Vagina (tissue), 2 donors: ENCODE data around the gene GTF2IRD1. TPM values are rescaled to one million over a fixed set of nuclear protein-coding genes. Genes with fewer than 3 reads are reported as not detected.
"Not testable (repeated sequence)": the region's sequence is repeated elsewhere in the genome, so short reads cannot be mapped to it uniquely, and the experiment has no call there.

Experiments used
- DNase-seq, 2 donors: peaks; one replicate each; pipeline ENCODE4 v3.0.0-alpha.2; 2017; ENCODE audit errors: extremely low spot score in 2 of 2
- H3K27ac ChIP-seq: fragments of 200-600 bp; sonication (generic); one replicate; pipeline ENCODE4 v1.5.1; 2019
- H3K27me3 ChIP-seq: fragments of 200-600 bp; sonication (generic); one replicate; pipeline ENCODE4 v1.5.1; 2019
- H3K36me3 ChIP-seq, 2 donors: fragments of 200-600 bp; sonication (generic); one replicate each; pipeline ENCODE4 v1.5.1; 2017 to 2019
- H3K4me1 ChIP-seq: fragments of 200-600 bp; sonication (generic); one replicate; pipeline ENCODE4 v1.5.1; 2019
- H3K4me3 ChIP-seq, 2 donors: fragments of 200-600 bp; sonication (generic); 1 replicate in 1 of 2; 2 replicates in 1 of 2; pipeline ENCODE4 v1.5.1; 2016 to 2019
- H3K9me3 ChIP-seq: fragments of 200-600 bp; sonication (generic); one replicate; pipeline ENCODE4 v1.5.1; 2019
- POLR2A ChIP-seq, 2 donors: fragments of 450-650 bp; IDR thresholded peaks; one replicate each; pipeline ENCODE4 v1.6.1; 2017; ENCODE audit warnings: antibody characterized with exemption in 2 of 2, mild to moderate bottlenecking in 2 of 2, moderate library complexity in 2 of 2
- POLR2AphosphoS5 ChIP-seq, 2 donors: sonication (generic); formaldehyde crosslinking; IDR thresholded peaks; one replicate each; pipeline ENCODE4 v1.9.0; 2017; ENCODE audit warnings: antibody characterized with exemption in 2 of 2, mild to moderate bottlenecking in 2 of 2, low read depth in 1 of 2; ENCODE audit not compliant: insufficient read depth in 1 of 2
- intact Hi-C: fragments of 100-400 bp; cut with DNase I; formaldehyde crosslinking; loops from one replicate; pipeline ENCODE4 v1.15.1; 2023
- total RNA-seq: library from RNA; depleted of rRNA; stranded (reverse); fragments of >200 nt; gene quantifications from one replicate; pipeline ENCODE4 v1.2.3, GENCODE V29; 2016
- TF ChIP-seq, protein P1 (sequence below), 3 experiments: fragments of 450-650 bp in 2 of 3; fragments of 200-600 bp in 1 of 3; sonication (generic) in 1 of 3; IDR thresholded peaks; one replicate each; pipeline ENCODE4 v1.5.1; 2017 to 2019; ENCODE audit warnings: antibody characterized with exemption in 3 of 3, mild to moderate bottlenecking in 2 of 3, moderate library complexity in 2 of 3

The GTF2IRD1 gene
- total RNA-seq, 1 donor from 2014 or later: 33.6 TPM

GRCh38 chr7:74545921-74546320 lies 92.2 kb downstream of the GTF2IRD1 start:
- DNase-seq: no peak
- no peak overlapping the region for H3K27ac ChIP-seq
- H3K9me3 ChIP-seq: no peaks in the 10 kb centered on the region
- TF ChIP-seq POLR2A (IDR thresholded peaks at IDR 0.05) (no peak), POLR2AphosphoS5 (IDR thresholded peaks at IDR 0.05; ENCODE audit: insufficient read depth in 1 of 2, low read depth in 1 of 2) (no peak)
- TF ChIP-seq, protein P1, sequence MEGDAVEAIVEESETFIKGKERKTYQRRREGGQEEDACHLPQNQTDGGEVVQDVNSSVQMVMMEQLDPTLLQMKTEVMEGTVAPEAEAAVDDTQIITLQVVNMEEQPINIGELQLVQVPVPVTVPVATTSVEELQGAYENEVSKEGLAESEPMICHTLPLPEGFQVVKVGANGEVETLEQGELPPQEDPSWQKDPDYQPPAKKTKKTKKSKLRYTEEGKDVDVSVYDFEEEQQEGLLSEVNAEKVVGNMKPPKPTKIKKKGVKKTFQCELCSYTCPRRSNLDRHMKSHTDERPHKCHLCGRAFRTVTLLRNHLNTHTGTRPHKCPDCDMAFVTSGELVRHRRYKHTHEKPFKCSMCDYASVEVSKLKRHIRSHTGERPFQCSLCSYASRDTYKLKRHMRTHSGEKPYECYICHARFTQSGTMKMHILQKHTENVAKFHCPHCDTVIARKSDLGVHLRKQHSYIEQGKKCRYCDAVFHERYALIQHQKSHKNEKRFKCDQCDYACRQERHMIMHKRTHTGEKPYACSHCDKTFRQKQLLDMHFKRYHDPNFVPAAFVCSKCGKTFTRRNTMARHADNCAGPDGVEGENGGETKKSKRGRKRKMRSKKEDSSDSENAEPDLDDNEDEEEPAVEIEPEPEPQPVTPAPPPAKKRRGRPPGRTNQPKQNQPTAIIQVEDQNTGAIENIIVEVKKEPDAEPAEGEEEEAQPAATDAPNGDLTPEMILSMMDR (IDR thresholded peaks at IDR 0.05): no peak
- intact Hi-C loops: no loop called here
- H3K4me1 ChIP-seq: peaks cover 7% of the 10 kb centered on the region
- no peak overlapping the region for H3K4me3 ChIP-seq
- H3K27me3 ChIP-seq: no peaks in the 10 kb centered on the region
- peaks cover 0 to 21% of the 10 kb centered on the region in 2 donors for H3K36me3 ChIP-seq

- H3K27ac ChIP-seq, H3K4me3 ChIP-seq, intact Hi-C loops, H3K4me1 ChIP-seq, H3K9me3 ChIP-seq, H3K27me3 ChIP-seq, DNase-seq: not testable (repeated sequence)
- peaks cover 0 to 16% of the 10 kb centered on the region in 2 donors for H3K36me3 ChIP-seq
Observed at GRCh38 chr7:74553596-74554012, 99.9 kb downstream of the GTF2IRD1 start.

GRCh38 chr7:74554178-74554577 lies 100.5 kb downstream of the GTF2IRD1 start:
- H3K27ac ChIP-seq: no peak overlapping the region
- H3K36me3 ChIP-seq: peaks cover 0 to 21% of the 10 kb centered on the region in 2 donors
- no peaks in the 10 kb centered on the region for H3K27me3 ChIP-seq
- no peaks in the 10 kb centered on the region for H3K9me3 ChIP-seq
- no peak for TF ChIP-seq POLR2A (IDR thresholded peaks at IDR 0.05)
- TF ChIP-seq, protein P1 (IDR thresholded peaks at IDR 0.05): no peak
- no peak for TF ChIP-seq POLR2AphosphoS5 (IDR thresholded peaks at IDR 0.05; ENCODE audit: insufficient read depth in 1 of 2, low read depth in 1 of 2)
- DNase-seq: no peak
- intact Hi-C loops: no loop called here
- H3K4me3 ChIP-seq: no peak overlapping the region
- no peaks in the 10 kb centered on the region for H3K4me1 ChIP-seq

- DNase-seq: no peak
- Histone ChIP-seq H3K4me3 (no peak overlapping the region), H3K36me3 (peaks cover 0 to 38% of the 10 kb centered on the region in 2 donors), H3K4me1 (no peaks in the 10 kb centered on the region), H3K9me3 (no peaks in the 10 kb centered on the region), H3K27ac (no peak overlapping the region), H3K27me3 (no peaks in the 10 kb centered on the region)
- intact Hi-C loops: loop anchor here (10.0 kb wide), 1 partner anchor 135 kb away; no protein-coding TSS in a partner anchor
- TF ChIP-seq, protein P1 (IDR thresholded peaks at IDR 0.05): no peak
Observed at GRCh38 chr7:74560086-74560719, 106.5 kb downstream of the GTF2IRD1 start.

DNA sequence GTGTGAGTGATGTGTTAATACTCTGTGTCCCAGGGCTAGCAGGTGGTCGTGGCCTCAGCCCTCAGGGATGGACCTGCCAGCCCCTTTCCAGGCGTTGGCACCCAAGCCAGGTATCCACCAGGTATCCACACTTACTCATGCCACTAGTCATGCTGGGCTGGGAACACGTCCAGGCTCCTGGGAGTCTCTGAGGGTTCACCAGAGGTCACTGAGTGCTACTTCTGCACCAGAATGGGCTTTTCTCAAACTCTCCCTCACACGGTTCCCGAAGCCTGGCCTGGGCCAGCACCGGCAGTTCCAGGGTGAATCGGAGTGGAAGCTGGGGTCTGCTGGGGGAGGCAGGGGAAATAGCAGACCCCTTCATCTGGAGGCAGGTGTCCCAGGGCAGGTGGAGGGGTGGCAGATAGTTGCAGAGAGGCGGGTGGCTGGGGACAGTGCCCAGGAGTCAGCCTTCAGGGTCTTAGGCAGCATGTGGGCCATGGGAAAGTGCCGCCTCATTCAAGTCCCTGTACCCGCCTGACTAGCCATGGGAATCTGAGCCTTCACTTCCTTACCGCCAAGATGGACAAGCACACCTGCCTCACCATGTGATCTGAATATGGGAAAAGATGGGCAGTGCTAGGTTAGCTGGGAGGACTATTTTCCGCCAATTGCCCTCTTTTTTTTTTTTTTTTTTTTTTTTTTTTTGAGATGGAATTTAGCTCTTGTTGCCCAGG lies 108.3 kb downstream of the GTF2IRD1 start:
- H3K36me3 ChIP-seq: peaks cover 0 to 29% of the 10 kb centered on the region in 2 donors
- TF ChIP-seq, protein P1 (IDR thresholded peaks at IDR 0.05): no peak
- TF ChIP-seq POLR2AphosphoS5 (IDR thresholded peaks at IDR 0.05; ENCODE audit: insufficient read depth in 1 of 2, low read depth in 1 of 2): no peak
- TF ChIP-seq POLR2A (IDR thresholded peaks at IDR 0.05): no peak
- intact Hi-C loops: loop anchor here (10.0 kb wide), 1 partner anchor 137 kb away; no protein-coding TSS in a partner anchor

DNA sequence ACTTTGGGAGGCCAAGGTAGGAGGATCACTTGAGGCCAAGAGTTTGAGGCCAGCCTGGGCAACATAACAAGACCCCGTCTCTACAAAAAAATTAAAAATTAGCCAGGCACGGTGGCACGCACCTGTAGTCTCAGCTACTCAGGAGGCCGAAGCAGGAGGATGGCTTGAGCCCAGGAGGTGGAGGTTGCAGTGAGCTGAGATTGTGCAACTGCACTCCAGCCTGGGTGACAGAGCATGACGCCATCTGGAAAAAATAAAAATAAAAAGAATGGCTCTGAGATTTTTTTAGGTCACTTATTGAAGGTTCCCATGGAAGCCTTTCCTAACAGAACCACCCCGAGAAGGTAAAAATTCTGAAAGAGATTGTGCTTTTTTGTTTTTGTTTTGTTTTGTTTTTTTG lies 109.9 kb downstream of the GTF2IRD1 start:
- not testable (repeated sequence) for DNase-seq, H3K27ac ChIP-seq, H3K4me1 ChIP-seq, H3K27me3 ChIP-seq, H3K9me3 ChIP-seq, H3K4me3 ChIP-seq
- H3K36me3 ChIP-seq: peaks cover 0 to 22% of the 10 kb centered on the region in 2 donors
- intact Hi-C loops: loop anchor here (10.0 kb wide), 1 partner anchor 139 kb away; no protein-coding TSS in a partner anchor

More for the DNA sequence above, 108.3 kb downstream of the GTF2IRD1 start:
- DNase-seq: no peak
- H3K27me3 ChIP-seq: no peaks in the 10 kb centered on the region
- no peak overlapping the region for H3K27ac ChIP-seq
- H3K9me3 ChIP-seq: no peaks in the 10 kb centered on the region
- no peak overlapping the region for H3K4me3 ChIP-seq
- no peaks in the 10 kb centered on the region for H3K4me1 ChIP-seq
